Activated naive CD4-positive, alpha-beta T cell treated with anti-CD3 and anti-CD28 coated beads, Interleukin-2, amount 50 U/mL, for 24 hours (primary cell): ENCODE measurements around the gene FBXO7.

Source experiments
- H3K27ac Mint-ChIP-seq: one replicate; pipeline ENCODE4 v1.8.0; 2021; ENCODE audit warnings: mild to moderate bottlenecking, mixed read lengths
- H3K27me3 Mint-ChIP-seq: one replicate; pipeline ENCODE4 v1.8.0; 2021; ENCODE audit warnings: mixed read lengths
- H3K36me3 Mint-ChIP-seq: one replicate; pipeline ENCODE4 v1.8.0; 2021; ENCODE audit warnings: mixed read lengths
- H3K4me1 Mint-ChIP-seq: one replicate; pipeline ENCODE4 v1.8.0; 2021; ENCODE audit warnings: mixed read lengths
- H3K4me3 Mint-ChIP-seq: one replicate; pipeline ENCODE4 v1.8.0; 2021; ENCODE audit warnings: mild to moderate bottlenecking, mixed read lengths
- H3K9me3 Mint-ChIP-seq: one replicate; pipeline ENCODE4 v1.8.0; 2021; ENCODE audit warnings: mixed read lengths

The FBXO7 gene

DNA sequence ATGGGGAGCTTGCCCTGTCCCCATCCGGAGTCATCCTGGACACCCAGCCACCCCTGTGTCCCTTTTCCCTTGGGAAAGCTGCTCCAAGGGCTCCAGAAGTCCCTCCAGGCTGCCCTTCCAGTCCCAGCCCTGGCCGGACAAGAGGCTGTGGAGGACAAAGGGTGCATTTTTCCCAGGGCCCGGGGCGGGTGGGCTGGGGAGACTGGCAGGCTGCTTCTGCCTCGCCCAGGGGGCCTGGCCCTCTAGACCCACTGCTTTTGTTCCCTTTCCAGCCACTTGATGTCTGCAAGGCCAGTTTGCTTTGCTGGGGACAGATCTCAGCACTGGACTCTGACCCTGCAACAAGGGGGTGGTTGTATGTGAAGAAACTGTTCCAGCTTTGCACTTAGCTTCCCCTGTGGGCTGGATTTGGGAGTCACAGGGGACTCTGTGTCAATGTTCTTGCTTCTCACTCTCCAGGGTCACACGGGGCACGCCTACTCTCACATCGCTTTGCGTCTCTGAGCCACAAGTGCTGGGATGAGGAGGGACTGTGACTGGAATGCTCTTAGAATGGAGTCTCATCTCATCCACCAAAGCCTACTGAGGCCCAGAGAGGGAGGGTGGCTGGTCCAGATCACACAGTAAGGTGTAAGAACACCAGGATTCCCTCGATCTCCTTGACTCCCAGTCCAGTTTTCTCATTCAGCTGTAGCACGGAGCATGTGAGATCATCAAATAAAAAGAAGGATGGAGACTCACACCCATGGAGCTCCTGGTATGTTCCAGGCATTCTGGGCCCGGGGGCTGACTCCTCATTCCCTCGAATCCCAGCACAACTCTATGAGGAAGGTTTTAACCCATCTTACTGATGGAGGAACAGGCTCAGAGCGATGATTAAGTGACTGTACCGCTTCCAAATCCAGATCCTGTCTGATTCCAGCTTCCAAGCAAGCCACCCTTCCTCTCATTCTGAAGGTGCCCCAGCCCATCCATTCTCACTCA is 59.9 kb downstream of the FBXO7 start:
- Mint-ChIP-seq H3K4me3 (no peak overlapping the region), H3K27ac (no peak overlapping the region), H3K36me3 (no peaks in the 10 kb centered on the region), H3K9me3 (no peaks in the 10 kb centered on the region), H3K4me1 (no peaks in the 10 kb centered on the region), H3K27me3 (peaks cover 3% of the 10 kb centered on the region)

DNA sequence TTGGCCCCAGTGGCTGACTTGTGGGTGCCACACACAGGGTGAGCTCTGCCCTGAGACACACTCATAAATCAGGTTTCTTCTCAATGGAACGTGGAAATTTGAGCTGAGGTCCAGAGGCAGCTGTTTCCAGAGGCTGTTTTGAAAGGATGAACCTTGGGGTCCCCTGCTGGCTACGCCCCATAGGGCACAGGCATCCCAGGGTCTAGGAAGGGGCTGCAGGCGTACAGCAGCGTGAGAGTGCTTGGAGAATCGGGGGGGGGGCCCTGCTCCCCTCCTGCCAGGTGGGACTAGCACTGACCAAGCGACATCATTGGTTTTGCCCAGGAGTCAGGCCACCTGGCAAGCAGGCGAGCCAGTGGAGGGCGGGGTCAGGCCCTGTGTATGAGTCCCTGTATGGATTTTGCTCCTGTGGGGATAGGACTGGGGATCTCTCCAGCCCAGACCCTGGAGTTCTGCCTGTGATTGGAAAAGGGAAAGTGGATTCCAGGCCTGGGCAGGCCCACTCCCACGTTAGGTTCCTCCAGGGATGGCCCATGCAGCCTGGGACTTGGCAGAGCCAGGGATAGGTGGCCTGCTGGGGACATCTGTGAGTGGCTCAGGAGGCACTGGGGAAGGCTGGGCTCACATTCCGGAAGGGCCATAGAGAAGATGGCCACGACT is 61.0 kb downstream of the FBXO7 start:
- H3K27me3 Mint-ChIP-seq, result no peaks in the 10 kb centered on the region
- H3K4me3 Mint-ChIP-seq, result no peak overlapping the region
- H3K36me3 Mint-ChIP-seq, result no peaks in the 10 kb centered on the region
- no peak overlapping the region for H3K27ac Mint-ChIP-seq
- no peaks in the 10 kb centered on the region for H3K9me3 Mint-ChIP-seq
- H3K4me1 Mint-ChIP-seq, result no peaks in the 10 kb centered on the region

DNA sequence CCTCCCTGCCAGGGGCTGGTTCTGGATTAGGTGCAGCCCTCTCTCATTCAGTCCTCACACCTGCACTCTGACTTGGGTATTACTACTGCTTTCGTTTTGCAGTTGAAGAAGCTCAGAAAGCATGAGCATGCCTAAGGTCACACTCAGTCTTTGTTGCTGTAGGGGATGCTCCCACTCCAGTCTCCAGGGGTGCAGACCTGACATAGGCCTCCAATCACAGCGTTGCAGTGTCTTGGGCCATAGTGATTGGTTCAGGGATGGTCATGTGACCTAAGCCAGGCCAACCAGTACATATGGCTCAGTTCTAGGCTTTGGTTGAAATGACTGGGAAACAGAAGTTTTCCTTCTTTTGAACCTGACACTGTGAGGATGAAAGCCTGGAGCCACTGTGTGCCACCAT is 61.7 kb downstream of the FBXO7 start:
- Mint-ChIP-seq H3K27me3 (no peaks in the 10 kb centered on the region), H3K27ac (no peak overlapping the region), H3K4me3 (no peak overlapping the region), H3K9me3 (no peaks in the 10 kb centered on the region), H3K4me1 (no peaks in the 10 kb centered on the region), H3K36me3 (no peaks in the 10 kb centered on the region)

DNA sequence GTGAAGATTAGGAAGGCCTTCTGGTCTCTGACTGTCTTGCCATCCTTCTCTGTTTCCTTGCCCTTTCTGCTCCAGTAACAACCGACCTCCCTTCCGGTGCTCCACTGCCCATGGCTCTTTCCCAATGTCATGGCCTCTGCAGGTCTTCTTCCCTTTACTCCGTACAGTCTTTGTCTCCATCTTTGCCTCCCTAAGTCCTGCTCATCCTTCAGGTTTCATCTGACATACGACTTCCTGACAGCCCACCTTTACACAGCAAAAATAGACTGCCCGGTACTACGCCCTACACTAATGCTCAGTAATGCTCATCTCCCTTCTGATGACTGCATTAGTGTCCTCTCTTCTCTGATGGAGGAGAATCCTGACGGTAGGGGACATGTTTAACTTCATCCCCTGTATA is 63.9 kb downstream of the FBXO7 start:
- H3K27ac Mint-ChIP-seq, result no peak overlapping the region
- no peak overlapping the region for H3K4me3 Mint-ChIP-seq
- H3K4me1 Mint-ChIP-seq, result no peaks in the 10 kb centered on the region

GRCh38 chr22:32539631-32540421 is 65.2 kb downstream of the FBXO7 start:
- no peaks in the 10 kb centered on the region for H3K9me3 Mint-ChIP-seq
- no peaks in the 10 kb centered on the region for H3K36me3 Mint-ChIP-seq
- H3K27ac Mint-ChIP-seq, result no peak overlapping the region
- H3K27me3 Mint-ChIP-seq, result peaks cover 2% of the 10 kb centered on the region
- no peaks in the 10 kb centered on the region for H3K4me1 Mint-ChIP-seq
- H3K4me3 Mint-ChIP-seq, result no peak overlapping the region

More for the DNA sequence above, 63.9 kb downstream of the FBXO7 start:
- Mint-ChIP-seq H3K27me3 (peaks cover 2% of the 10 kb centered on the region), H3K9me3 (no peaks in the 10 kb centered on the region), H3K36me3 (no peaks in the 10 kb centered on the region)

DNA sequence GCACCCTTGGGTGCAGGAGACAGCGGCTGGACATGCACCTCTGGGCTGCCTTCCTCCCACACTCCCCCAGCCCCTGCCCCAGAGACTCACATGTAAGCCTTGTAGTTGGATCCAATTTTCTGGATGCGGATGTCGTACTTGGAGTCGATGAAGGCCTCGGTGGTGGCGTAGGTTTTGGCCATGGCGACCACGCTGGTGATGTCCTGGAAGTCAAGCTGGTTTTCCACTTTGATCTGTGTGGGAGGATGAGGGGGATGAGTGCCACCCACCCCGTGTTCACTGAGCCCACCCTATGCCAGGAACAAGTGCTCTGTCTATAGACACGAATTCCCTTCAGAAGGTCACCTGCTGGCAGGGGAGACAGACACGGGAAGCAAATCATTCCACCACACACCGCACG is 66.9 kb downstream of the FBXO7 start:
- Mint-ChIP-seq H3K4me1 (no peaks in the 10 kb centered on the region), H3K27me3 (peaks cover 3% of the 10 kb centered on the region)

DNA sequence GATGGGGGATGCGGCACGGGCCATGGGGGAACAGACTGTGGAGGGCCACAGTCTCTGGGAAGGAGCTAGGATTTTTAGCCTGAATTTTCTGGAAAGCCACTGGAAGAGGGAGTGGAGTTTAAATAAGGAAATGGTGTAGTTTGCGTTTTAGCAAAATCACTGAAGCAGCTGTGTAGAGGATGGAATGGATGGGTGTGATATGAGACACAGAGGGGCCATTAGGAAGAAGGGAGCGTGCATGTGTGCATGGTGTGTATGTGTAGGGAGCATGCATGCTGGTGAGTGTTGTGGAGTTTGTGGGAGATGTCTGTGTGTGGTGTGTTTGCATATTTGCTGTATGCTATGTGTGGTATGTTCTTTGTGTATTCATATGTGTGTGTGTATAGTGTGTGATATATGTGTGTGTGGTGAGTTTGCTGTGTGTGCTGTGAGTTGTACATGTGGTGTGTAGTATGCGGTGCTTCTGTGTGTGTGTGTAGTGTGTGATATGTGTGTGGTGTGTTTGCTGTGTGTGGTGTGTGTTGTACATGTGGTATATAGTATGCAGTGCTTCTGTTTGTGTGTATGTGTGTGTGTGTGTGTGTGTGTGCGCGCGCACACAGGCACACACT is 67.6 kb downstream of the FBXO7 start:
- H3K4me1 Mint-ChIP-seq, result no peaks in the 10 kb centered on the region
- H3K36me3 Mint-ChIP-seq, result no peaks in the 10 kb centered on the region
- H3K27me3 Mint-ChIP-seq, result peaks cover 3% of the 10 kb centered on the region
- H3K4me3 Mint-ChIP-seq, result no peak overlapping the region
- no peaks in the 10 kb centered on the region for H3K9me3 Mint-ChIP-seq
- H3K27ac Mint-ChIP-seq, result no peak overlapping the region

More for the DNA sequence above, 66.9 kb downstream of the FBXO7 start:
- H3K9me3 Mint-ChIP-seq, result no peaks in the 10 kb centered on the region
- H3K36me3 Mint-ChIP-seq, result no peaks in the 10 kb centered on the region
- H3K4me3 Mint-ChIP-seq, result no peak overlapping the region
- H3K27ac Mint-ChIP-seq, result no peak overlapping the region

DNA sequence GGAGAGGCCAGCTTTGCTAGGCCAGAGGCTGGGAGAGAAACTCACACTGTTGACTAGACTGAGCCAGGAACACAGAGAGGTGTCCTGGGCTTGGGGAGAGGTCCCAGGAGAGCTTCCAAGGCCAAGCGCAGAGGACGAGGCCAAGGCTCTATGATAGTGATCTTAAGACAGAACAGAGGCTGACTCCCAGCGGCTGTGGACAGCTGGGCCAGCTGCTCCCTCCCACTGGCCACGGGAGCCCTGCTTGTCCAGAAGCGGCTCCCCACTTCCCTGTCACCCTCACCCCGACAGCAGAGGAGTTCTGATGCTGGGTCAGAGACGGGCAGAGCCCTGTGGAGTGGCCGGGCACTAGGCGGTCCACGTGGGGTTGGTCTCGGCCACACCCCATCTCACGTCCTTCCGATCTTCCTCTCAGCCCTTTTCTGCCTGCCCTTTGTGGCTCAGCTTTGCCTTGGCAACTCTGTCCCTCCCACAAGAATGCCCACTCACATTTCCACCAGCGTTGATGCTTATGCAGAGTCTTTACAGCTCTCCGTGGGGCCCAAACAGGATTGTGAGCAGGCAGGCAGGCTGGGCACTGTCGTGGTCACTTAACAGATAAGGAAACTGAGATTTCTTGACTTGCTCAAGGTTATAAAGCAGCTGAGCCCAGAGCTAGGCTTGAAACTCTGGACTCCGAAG is 68.2 kb downstream of the FBXO7 start:
- H3K4me1 Mint-ChIP-seq, result no peaks in the 10 kb centered on the region
- no peak overlapping the region for H3K27ac Mint-ChIP-seq
- no peak overlapping the region for H3K4me3 Mint-ChIP-seq
- H3K27me3 Mint-ChIP-seq, result peaks cover 3% of the 10 kb centered on the region
- no peaks in the 10 kb centered on the region for H3K9me3 Mint-ChIP-seq
- H3K36me3 Mint-ChIP-seq, result no peaks in the 10 kb centered on the region

GRCh38 chr22:32544953-32545558 is 70.4 kb downstream of the FBXO7 start:
- Mint-ChIP-seq H3K27ac (no peak overlapping the region), H3K9me3 (no peaks in the 10 kb centered on the region), H3K36me3 (no peaks in the 10 kb centered on the region), H3K27me3 (peaks cover 4% of the 10 kb centered on the region), H3K4me1 (no peaks in the 10 kb centered on the region), H3K4me3 (no peak overlapping the region)

- H3K27ac Mint-ChIP-seq, result no peak overlapping the region
- H3K4me3 Mint-ChIP-seq, result no peak overlapping the region
- no peaks in the 10 kb centered on the region for H3K36me3 Mint-ChIP-seq
- H3K4me1 Mint-ChIP-seq, result no peaks in the 10 kb centered on the region
- peaks cover 4% of the 10 kb centered on the region for H3K27me3 Mint-ChIP-seq
- H3K9me3 Mint-ChIP-seq, result no peaks in the 10 kb centered on the region
Measured at GRCh38 chr22:32545801-32546200, 71.2 kb downstream of the FBXO7 start.

DNA sequence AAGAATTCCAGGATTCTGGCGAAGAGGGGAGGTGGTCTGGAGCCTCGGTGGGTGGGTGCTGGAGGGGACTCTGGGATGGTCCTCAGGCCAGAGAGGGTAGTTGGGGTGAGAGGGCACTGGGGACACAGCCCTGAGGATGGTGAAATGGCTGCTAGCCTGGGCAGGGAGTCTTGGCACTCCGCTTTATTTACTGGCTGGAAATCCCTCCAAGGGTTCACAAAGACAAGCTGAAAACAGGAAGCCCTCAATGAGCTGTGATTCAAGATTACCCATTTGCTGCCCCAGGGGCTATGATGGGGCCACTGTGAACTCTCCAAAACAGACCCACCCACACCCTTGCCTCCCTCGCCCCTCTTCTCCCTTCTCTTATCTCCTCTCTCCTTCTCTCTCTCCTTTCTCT is 71.9 kb downstream of the FBXO7 start:
- peaks cover 4% of the 10 kb centered on the region for H3K27me3 Mint-ChIP-seq
- H3K4me1 Mint-ChIP-seq, result no peaks in the 10 kb centered on the region
- no peak overlapping the region for H3K4me3 Mint-ChIP-seq
- H3K36me3 Mint-ChIP-seq, result no peaks in the 10 kb centered on the region
- no peaks in the 10 kb centered on the region for H3K9me3 Mint-ChIP-seq
- H3K27ac Mint-ChIP-seq, result no peak overlapping the region

DNA sequence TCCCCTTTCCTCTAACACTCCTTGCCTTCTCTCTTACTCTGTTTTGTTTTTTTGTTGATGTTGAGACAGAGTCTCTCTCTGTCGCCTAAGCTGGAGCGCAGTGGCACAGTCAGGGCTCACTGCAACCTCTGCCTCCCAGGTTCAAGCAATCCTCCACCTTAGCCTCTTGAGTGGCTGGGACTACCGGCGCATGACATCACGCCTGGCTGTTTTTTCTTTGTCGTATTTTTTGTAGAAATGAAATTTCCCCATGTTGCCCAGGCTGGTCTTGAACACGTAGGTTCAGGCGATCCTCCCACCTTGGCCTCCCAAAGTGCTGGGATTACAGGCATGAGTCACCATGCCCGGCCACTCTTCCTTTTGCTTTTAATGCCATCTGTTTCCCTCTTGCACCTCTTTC is 72.3 kb downstream of the FBXO7 start:
- H3K4me3 Mint-ChIP-seq, result no peak overlapping the region
- H3K27me3 Mint-ChIP-seq, result peaks cover 3% of the 10 kb centered on the region
- no peaks in the 10 kb centered on the region for H3K36me3 Mint-ChIP-seq
- no peaks in the 10 kb centered on the region for H3K4me1 Mint-ChIP-seq
- H3K9me3 Mint-ChIP-seq, result no peaks in the 10 kb centered on the region
- H3K27ac Mint-ChIP-seq, result no peak overlapping the region

DNA sequence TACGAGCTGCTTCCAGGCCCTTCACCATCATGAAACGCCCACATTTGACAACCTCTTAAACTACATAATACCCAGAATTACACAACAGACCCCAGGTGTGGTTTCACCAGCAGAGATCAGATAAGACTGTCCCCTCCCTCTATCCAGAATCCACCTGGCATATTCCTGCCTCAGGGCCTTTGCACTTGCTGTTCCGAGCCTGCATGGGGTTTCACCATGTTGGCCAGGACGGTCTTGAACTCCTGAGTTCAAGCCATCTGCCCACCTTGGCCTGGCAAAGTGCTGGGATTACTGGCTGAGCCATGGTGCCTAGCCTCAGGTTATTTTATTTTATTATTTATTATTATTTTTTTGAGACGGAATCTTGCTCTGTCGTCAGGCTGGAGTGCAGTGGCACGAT is 73.4 kb downstream of the FBXO7 start:
- Mint-ChIP-seq H3K4me1 (no peaks in the 10 kb centered on the region), H3K27ac (no peak overlapping the region)

More for the DNA sequence above, 73.4 kb downstream of the FBXO7 start:
- H3K4me3 Mint-ChIP-seq, result no peak overlapping the region
- H3K36me3 Mint-ChIP-seq, result no peaks in the 10 kb centered on the region
- no peaks in the 10 kb centered on the region for H3K9me3 Mint-ChIP-seq
- peaks cover 3% of the 10 kb centered on the region for H3K27me3 Mint-ChIP-seq
